ENCODE measurements around the gene ATXN7L2.

The ATXN7L2 gene

GRCh38 chr1:109530457-109531087, 46.9 kb downstream of the ATXN7L2 start:
- no peak for TF ChIP-seq CTCF (conservative IDR thresholded peaks at IDR 0.05; ENCODE audit: control insufficient read depth, insufficient read depth, low read depth, low read length)
- no peak for DNase-seq (ENCODE audit: low read depth)
- H3K4me3 ChIP-seq (ENCODE audit: control insufficient read depth, low read depth, low read length), result no peak overlapping the region

DNA sequence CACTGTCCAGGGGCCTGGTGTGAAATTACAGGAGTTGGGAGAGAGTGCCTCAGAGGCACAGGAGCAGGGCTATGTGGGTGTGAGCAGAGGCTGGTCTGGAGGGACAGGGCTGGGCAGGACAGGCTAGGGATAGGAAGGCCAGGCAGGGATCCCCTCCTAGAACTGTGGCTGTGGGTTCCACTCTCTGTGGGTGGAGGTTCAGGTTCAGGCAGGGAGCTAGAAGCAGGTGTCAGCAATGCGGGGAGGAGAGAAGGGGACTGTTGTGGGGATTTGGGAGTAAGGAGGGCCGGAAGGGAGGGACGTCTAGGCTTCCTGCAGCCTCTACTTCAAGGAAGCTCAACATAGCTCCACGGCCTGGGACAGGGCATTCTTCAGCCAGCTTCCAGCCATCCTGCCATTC, 47.7 kb downstream of the ATXN7L2 start:
- no peak overlapping the region for H3K4me3 ChIP-seq (ENCODE audit: control insufficient read depth, low read depth, low read length)
- DNase-seq (ENCODE audit: low read depth), result no peak
- TF ChIP-seq CTCF (conservative IDR thresholded peaks at IDR 0.05; ENCODE audit: control insufficient read depth, insufficient read depth, low read depth, low read length), result no peak

- peak overlapping the region; percentile 13 for H3K4me3 ChIP-seq (ENCODE audit: control insufficient read depth, low read depth, low read length)
- DNase-seq (ENCODE audit: low read depth), result peak; percentile 19
- TF ChIP-seq CTCF (conservative IDR thresholded peaks at IDR 0.05; ENCODE audit: control insufficient read depth, insufficient read depth, low read depth, low read length), result no peak
These were observed 48.2 kb downstream of the ATXN7L2 start for GRCh38 chr1:109531826-109532364.

GRCh38 chr1:109532365-109533136, 48.8 kb downstream of the ATXN7L2 start:
- peak; percentile 92 for TF ChIP-seq CTCF (conservative IDR thresholded peaks at IDR 0.05; ENCODE audit: control insufficient read depth, insufficient read depth, low read depth, low read length)
- no peak overlapping the region for H3K4me3 ChIP-seq (ENCODE audit: control insufficient read depth, low read depth, low read length)
- DNase-seq (ENCODE audit: low read depth), result peak; percentile 69

- H3K4me3 ChIP-seq (ENCODE audit: control insufficient read depth, low read depth, low read length), result no peak overlapping the region
- no peak for TF ChIP-seq CTCF (conservative IDR thresholded peaks at IDR 0.05; ENCODE audit: control insufficient read depth, insufficient read depth, low read depth, low read length)
- DNase-seq (ENCODE audit: low read depth), result no peak
These were observed 50.7 kb downstream of the ATXN7L2 start for GRCh38 chr1:109534307-109534858.

- TF ChIP-seq CTCF (conservative IDR thresholded peaks at IDR 0.05; ENCODE audit: control insufficient read depth, insufficient read depth, low read depth, low read length), result no peak
These were observed 51.8 kb downstream of the ATXN7L2 start for GRCh38 chr1:109535481-109535880.

More at GRCh38 chr1:109535481-109535880, 51.8 kb downstream of the ATXN7L2 start:
- no peak overlapping the region for H3K4me3 ChIP-seq (ENCODE audit: control insufficient read depth, low read depth, low read length)
- DNase-seq (ENCODE audit: low read depth), result no peak

Data from fibroblast of mammary gland (primary cell).